Astrocyte of the spinal cord (primary cell): ENCODE results near the gene ETNK2.

Experiments used
- DNase-seq: peaks from one replicate; pipeline ENCODE4 v3.0.0; 2011; ENCODE audit warnings: low read depth, low spot score
- H3K4me3 ChIP-seq: 2 replicates; pipeline ENCODE4 v1.5.1; 2011; ENCODE audit warnings: low read depth, mild to moderate bottlenecking, low read length, moderate library complexity
- CTCF ChIP-seq: IDR thresholded peaks from 2 replicates; pipeline ENCODE4 v1.5.1; 2012; ENCODE audit warnings: low read depth, mild to moderate bottlenecking, low read length, inconsistent platforms
- in situ Hi-C: cut with HindIII; loops from 2 replicates; pipeline ENCODE4 v1.10.0; 2017; ENCODE audit warnings: low sequenced_read_pairs

The ETNK2 gene

GRCh38 chr1:204094856-204095634 lies 56.8 kb downstream of the ETNK2 start:
- no peak for TF ChIP-seq CTCF
- in situ Hi-C loops: no loop called here
- DNase-seq: no peak
- no peak overlapping the region for H3K4me3 ChIP-seq

GRCh38 chr1:204094313-204094729 lies 57.5 kb downstream of the ETNK2 start:
- H3K4me3 ChIP-seq: no peak overlapping the region
- no peak for TF ChIP-seq CTCF
- no peak for DNase-seq
- in situ Hi-C loops: no loop called here

- TF ChIP-seq CTCF: no peak
- DNase-seq: no peak
- in situ Hi-C loops: no loop called here
- no peak overlapping the region for H3K4me3 ChIP-seq
Measured at GRCh38 chr1:204093781-204094180, 58.1 kb downstream of the ETNK2 start.

- no peak for TF ChIP-seq CTCF
- no peak overlapping the region for H3K4me3 ChIP-seq
- in situ Hi-C loops: no loop called here
- DNase-seq: no peak
Measured at GRCh38 chr1:204093421-204093717, 58.5 kb downstream of the ETNK2 start.

GRCh38 chr1:204092632-204093420 lies 59.0 kb downstream of the ETNK2 start:
- TF ChIP-seq CTCF: no peak
- no peak for DNase-seq
- H3K4me3 ChIP-seq: no peak overlapping the region
- in situ Hi-C loops: no loop called here

- in situ Hi-C loops: no loop called here
- H3K4me3 ChIP-seq: no peak overlapping the region
- no peak for DNase-seq
- TF ChIP-seq CTCF: no peak
Measured at GRCh38 chr1:204091787-204092312, 60.0 kb downstream of the ETNK2 start.
